ENCODE results near the gene UCK2. TPM values are rescaled to one million over a fixed set of nuclear protein-coding genes. Genes with fewer than 3 reads are reported as not detected.

Gene UCK2
- total and polyA plus RNA-seq, 2 donors (not counting 3 experiments of a cell fraction or from before 2014, with no cell fraction given), result 62.3 to 74.7 TPM

GRCh38 chr1:165887877-165888551 lies 60.6 kb downstream of the UCK2 start:
- H3K9ac ChIP-seq (replicated peaks; ENCODE audit: extremely low read depth, insufficient read depth, low read length), result no peak overlapping the region
- H3K36me3 ChIP-seq (ENCODE audit: control insufficient read depth in 2 of 2, extremely low read depth in 1 of 2, insufficient read depth in 2 of 2, low read length in 2 of 2), result peaks cover 0 to 9% of the 10 kb centered on the region in 2 experiments
- peaks cover 24% of the 10 kb centered on the region for H3K4me1 ChIP-seq (ENCODE audit: control insufficient read depth, extremely low read depth, insufficient read depth, low read length)
- TF ChIP-seq JUN (IDR thresholded peaks at IDR 0.05; ENCODE audit: borderline replicate concordance, insufficient read depth, insufficient read length, low read depth), result no peak
- no peaks in the 10 kb centered on the region for H4K20me1 ChIP-seq (replicated peaks; ENCODE audit: control insufficient read depth, extremely low read depth, insufficient read depth, low read length)
- peaks cover 75% of the 10 kb centered on the region for H3K79me2 ChIP-seq (ENCODE audit: control insufficient read depth, insufficient read depth, low read length)
- dilution Hi-C loops (cut with MboI; ENCODE audit: extremely low pct_ligation_motif_present, low sequenced_read_pairs), result no loop called here
- H3K27ac ChIP-seq (ENCODE audit: insufficient read depth, low read depth, low read length), result no peak overlapping the region
- H2AFZ ChIP-seq (ENCODE audit: low read depth, low read length), result no peak overlapping the region
- H3K9me3 ChIP-seq (replicated peaks; ENCODE audit: control insufficient read depth, insufficient read depth, low read length), result no peaks in the 10 kb centered on the region
- no peak for DNase-seq (ENCODE audit: low read depth, low spot score)
- intact Hi-C loops (cut with micrococcal nuclease), result no loop called here
- no peak overlapping the region for H3K4me3 ChIP-seq (replicated peaks in 1 of 3; ENCODE audit: insufficient read depth in 1 of 3, low read depth in 1 of 3, low read length in 3 of 3)
- BruUV-seq (replicated peaks), result no TSS peak
- H3K27me3 ChIP-seq (ENCODE audit: control insufficient read depth in 2 of 2, insufficient read depth in 2 of 2, low read length in 2 of 2), result no peaks in the 10 kb centered on the region
- H3K4me2 ChIP-seq (ENCODE audit: insufficient read depth, low read length), result no peak overlapping the region
- POLR2A ChIA-PET, result no interaction called here
- FAIRE-seq, result no peak
- CTCF ChIA-PET, result no interaction called here
- no peaks in the 10 kb centered on the region for H3K9me1 ChIP-seq (replicated peaks; ENCODE audit: control insufficient read depth, extremely low read depth, insufficient read depth, low read length)

GRCh38 chr1:165888552-165888920 lies 61.1 kb downstream of the UCK2 start:
- dilution Hi-C loops (cut with MboI; ENCODE audit: extremely low pct_ligation_motif_present, low sequenced_read_pairs) (no loop called here), intact Hi-C loops (cut with micrococcal nuclease) (no loop called here)
- peaks cover 19% of the 10 kb centered on the region for H3K4me1 ChIP-seq (ENCODE audit: control insufficient read depth, extremely low read depth, insufficient read depth, low read length)
- no peaks in the 10 kb centered on the region for H3K27me3 ChIP-seq (ENCODE audit: control insufficient read depth in 2 of 2, insufficient read depth in 2 of 2, low read length in 2 of 2)
- no peak overlapping the region for H2AFZ ChIP-seq (ENCODE audit: low read depth, low read length)
- no peak overlapping the region for H3K27ac ChIP-seq (ENCODE audit: insufficient read depth, low read depth, low read length)
- H4K20me1 ChIP-seq (replicated peaks; ENCODE audit: control insufficient read depth, extremely low read depth, insufficient read depth, low read length), result no peaks in the 10 kb centered on the region
- H3K4me2 ChIP-seq (ENCODE audit: insufficient read depth, low read length), result no peak overlapping the region
- no peaks in the 10 kb centered on the region for H3K9me1 ChIP-seq (replicated peaks; ENCODE audit: control insufficient read depth, extremely low read depth, insufficient read depth, low read length)
- no peak for TF ChIP-seq EZH2 (IDR thresholded peaks at IDR 0.05; ENCODE audit: borderline replicate concordance, low read depth, low read length, severe bottlenecking)
- TF ChIP-seq POLR2A (IDR thresholded peaks at IDR 0.05; ENCODE audit: low read depth, low read length), result no peak
- TF ChIP-seq CTCF (IDR thresholded peaks at IDR 0.05; ENCODE audit: extremely low read depth in 1 of 2, insufficient read depth in 1 of 2, low read depth in 1 of 2, low read length in 2 of 2), result no peak
- TF ChIP-seq POLR2AphosphoS5 (IDR thresholded peaks at IDR 0.05; ENCODE audit: insufficient read depth, low read depth, low read length), result no peak
- TF ChIP-seq JUN (IDR thresholded peaks at IDR 0.05; ENCODE audit: borderline replicate concordance, insufficient read depth, insufficient read length, low read depth), result no peak
- TF ChIP-seq GATA2 (IDR thresholded peaks at IDR 0.05; ENCODE audit: insufficient read depth, insufficient read length, low read depth, low read length), result no peak
- TF ChIP-seq FOS (IDR thresholded peaks at IDR 0.05; ENCODE audit: borderline replicate concordance, insufficient read depth, low read length), result no peak
- TF ChIP-seq MAX (IDR thresholded peaks at IDR 0.05; ENCODE audit: insufficient read depth, insufficient read length), result no peak
- no peak for TF ChIP-seq MYC (IDR thresholded peaks at IDR 0.05; ENCODE audit: low read depth, low read length)
- BruUV-seq (replicated peaks), result no TSS peak
- H3K4me3 ChIP-seq (replicated peaks in 1 of 3; ENCODE audit: insufficient read depth in 1 of 3, low read depth in 1 of 3, low read length in 3 of 3), result no peak overlapping the region
- FAIRE-seq, result no peak
- no peaks in the 10 kb centered on the region for H3K9me3 ChIP-seq (replicated peaks; ENCODE audit: control insufficient read depth, insufficient read depth, low read length)
- peaks cover 0 to 9% of the 10 kb centered on the region in 2 experiments for H3K36me3 ChIP-seq (ENCODE audit: control insufficient read depth in 2 of 2, extremely low read depth in 1 of 2, insufficient read depth in 2 of 2, low read length in 2 of 2)
- H3K9ac ChIP-seq (replicated peaks; ENCODE audit: extremely low read depth, insufficient read depth, low read length), result no peak overlapping the region
- peaks cover 69% of the 10 kb centered on the region for H3K79me2 ChIP-seq (ENCODE audit: control insufficient read depth, insufficient read depth, low read length)
- DNase-seq (ENCODE audit: low read depth, low spot score), result no peak
- ChIA-PET POLR2A (no interaction called here), CTCF (no interaction called here)
